ENCODE data around the gene CDKN1B.

- TF ChIP-seq CTCF (conservative IDR thresholded peaks at IDR 0.05; ENCODE audit: low read length) (no peak), EZH2phosphoT487 (IDR thresholded peaks at IDR 0.05; ENCODE audit: borderline replicate concordance) (no peak)
Observed at GRCh38 chr12:12733118-12733517, 15.9 kb downstream of the CDKN1B start.
